Brain microvascular endothelial cell (primary cell): ENCODE measurements around the gene GNPTAB.

Experiments
- DNase-seq: peaks from one replicate; pipeline ENCODE4 v3.0.0-alpha.2; 2020
- H3K27ac ChIP-seq: fragments of 250-450 bp; sonication (Bioruptor Pico); 2 replicates; pipeline ENCODE4 v1.5.1; 2020; ENCODE audit warnings: mild to moderate bottlenecking, moderate library complexity
- H3K27me3 ChIP-seq: fragments of 250-450 bp; sonication (Bioruptor Pico); replicated peaks from 2 replicates; pipeline ENCODE4 v1.5.1; 2020; ENCODE audit warnings: mild to moderate bottlenecking
- H3K36me3 ChIP-seq: fragments of 250-450 bp; sonication (Bioruptor Pico); replicated peaks from 2 replicates; pipeline ENCODE4 v1.5.1; 2020; ENCODE audit warnings: mild to moderate bottlenecking
- H3K4me3 ChIP-seq: 2 replicates; pipeline ENCODE4 v1.5.1; 2011; ENCODE audit warnings: low read depth, mild to moderate bottlenecking, control low read depth, low read length, moderate library complexity
- in situ Hi-C: cut with HindIII; loops from 2 replicates; pipeline ENCODE4 v1.10.0; 2017; ENCODE audit warnings: low sequenced_read_pairs, low pct_ligation_motif_present
- TF ChIP-seq, protein P1 (sequence below): IDR thresholded peaks from 2 replicates; pipeline ENCODE4 v1.5.1; 2011; ENCODE audit warnings: low read depth, mild to moderate bottlenecking, moderate library complexity, low read length, control low read depth, inconsistent platforms; ENCODE audit errors: missing control alignments

GNPTAB gene

DNA sequence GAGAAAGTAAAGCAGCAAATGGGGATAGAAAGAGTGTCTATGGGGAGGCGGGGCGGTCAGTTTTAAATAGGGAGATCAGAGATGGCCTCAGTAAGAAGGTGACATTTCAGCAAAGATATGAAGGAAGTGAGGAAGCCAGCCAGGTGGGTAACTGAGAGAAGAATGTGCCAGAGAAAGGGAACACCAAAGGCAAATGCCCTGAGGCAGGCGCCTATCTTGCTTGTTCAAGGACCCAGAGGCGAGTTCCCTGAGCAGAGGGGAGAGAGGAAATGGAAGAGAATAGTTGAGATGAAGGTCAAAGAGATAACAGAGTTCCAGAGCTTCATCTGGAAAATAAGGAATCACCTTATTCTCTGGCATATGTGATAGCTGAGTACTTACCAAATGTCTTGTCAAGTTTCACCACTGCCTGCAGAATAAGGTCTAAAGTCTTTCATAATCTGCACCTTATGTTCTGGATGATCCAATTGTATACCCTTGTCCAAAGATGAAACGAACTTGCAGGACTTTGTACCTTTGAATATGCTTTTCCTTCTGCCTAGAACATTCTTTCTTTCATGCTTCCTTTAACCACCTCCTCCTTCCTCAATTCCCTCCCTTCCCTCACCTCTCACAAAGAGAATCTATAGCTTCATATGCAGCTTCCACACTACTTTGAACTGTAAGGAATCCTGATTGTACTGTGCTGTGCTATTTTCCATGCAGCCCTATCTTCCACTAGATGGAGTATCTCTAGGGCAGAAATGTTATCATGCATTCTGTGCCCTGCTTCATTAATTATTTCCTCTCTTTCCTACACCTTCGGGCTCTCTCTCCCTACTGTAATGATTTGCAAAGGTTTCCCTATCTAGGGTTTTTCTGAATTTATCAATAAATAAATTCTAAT lies 38.5 kb downstream of the GNPTAB start:
- in situ Hi-C loops, result no loop called here
- Histone ChIP-seq H3K27me3 (no peaks in the 10 kb centered on the region), H3K36me3 (peaks cover 2% of the 10 kb centered on the region), H3K27ac (peak overlapping the region; percentile 89), H3K4me3 (no peak overlapping the region)
- DNase-seq, result no peak
- TF ChIP-seq, protein P1, sequence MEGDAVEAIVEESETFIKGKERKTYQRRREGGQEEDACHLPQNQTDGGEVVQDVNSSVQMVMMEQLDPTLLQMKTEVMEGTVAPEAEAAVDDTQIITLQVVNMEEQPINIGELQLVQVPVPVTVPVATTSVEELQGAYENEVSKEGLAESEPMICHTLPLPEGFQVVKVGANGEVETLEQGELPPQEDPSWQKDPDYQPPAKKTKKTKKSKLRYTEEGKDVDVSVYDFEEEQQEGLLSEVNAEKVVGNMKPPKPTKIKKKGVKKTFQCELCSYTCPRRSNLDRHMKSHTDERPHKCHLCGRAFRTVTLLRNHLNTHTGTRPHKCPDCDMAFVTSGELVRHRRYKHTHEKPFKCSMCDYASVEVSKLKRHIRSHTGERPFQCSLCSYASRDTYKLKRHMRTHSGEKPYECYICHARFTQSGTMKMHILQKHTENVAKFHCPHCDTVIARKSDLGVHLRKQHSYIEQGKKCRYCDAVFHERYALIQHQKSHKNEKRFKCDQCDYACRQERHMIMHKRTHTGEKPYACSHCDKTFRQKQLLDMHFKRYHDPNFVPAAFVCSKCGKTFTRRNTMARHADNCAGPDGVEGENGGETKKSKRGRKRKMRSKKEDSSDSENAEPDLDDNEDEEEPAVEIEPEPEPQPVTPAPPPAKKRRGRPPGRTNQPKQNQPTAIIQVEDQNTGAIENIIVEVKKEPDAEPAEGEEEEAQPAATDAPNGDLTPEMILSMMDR, result peak; percentile 56

DNA sequence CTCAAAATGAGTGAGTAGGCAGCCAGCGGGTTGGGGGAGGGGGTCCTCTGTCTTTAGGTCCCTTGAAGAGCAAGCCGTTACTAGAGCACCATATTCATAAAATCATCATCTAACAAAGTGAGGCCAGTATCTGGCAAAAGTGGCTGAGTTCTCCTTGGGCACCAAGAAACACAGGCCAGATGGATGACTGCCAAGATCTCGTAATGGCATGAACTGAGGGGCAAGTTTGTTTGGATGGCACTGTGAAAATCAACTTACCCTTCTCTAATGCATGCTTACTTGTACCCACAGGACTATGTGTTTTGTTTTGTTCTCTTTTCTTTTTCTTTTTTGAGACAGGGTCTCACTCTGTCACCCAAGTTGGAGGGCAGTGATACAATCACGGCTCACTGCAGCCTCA lies 41.6 kb downstream of the GNPTAB start:
- H3K27me3 ChIP-seq, result no peaks in the 10 kb centered on the region
- H3K4me3 ChIP-seq, result no peak overlapping the region
- TF ChIP-seq, protein P1, result no peak
- in situ Hi-C loops, result no loop called here
- no peak overlapping the region for H3K27ac ChIP-seq
- H3K36me3 ChIP-seq, result peaks cover 2% of the 10 kb centered on the region
- no peak for DNase-seq

DNA sequence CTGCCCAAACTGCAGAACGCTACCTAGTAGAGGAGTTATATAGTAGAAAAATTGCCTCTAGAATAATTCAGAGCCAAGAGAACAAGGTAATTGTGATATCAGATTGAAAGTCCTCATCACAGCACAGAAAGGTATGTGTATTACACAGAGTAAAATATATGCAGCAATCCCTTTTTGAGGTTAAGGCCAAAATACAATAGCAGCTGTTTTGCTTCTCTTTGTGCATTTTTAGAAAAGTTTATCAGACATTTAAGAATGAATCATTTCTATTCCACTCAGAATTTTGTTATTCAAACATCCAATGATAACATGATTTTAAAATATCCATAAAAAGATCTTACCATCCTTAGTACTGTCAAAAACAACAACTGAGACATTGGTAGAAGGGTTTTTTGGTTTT lies 45.1 kb downstream of the GNPTAB start:
- DNase-seq, result no peak
- H3K4me3 ChIP-seq, result no peak overlapping the region
- TF ChIP-seq, protein P1, result no peak
- peaks cover 2% of the 10 kb centered on the region for H3K36me3 ChIP-seq
- no peaks in the 10 kb centered on the region for H3K27me3 ChIP-seq
- H3K27ac ChIP-seq, result no peak overlapping the region
- in situ Hi-C loops, result no loop called here

DNA sequence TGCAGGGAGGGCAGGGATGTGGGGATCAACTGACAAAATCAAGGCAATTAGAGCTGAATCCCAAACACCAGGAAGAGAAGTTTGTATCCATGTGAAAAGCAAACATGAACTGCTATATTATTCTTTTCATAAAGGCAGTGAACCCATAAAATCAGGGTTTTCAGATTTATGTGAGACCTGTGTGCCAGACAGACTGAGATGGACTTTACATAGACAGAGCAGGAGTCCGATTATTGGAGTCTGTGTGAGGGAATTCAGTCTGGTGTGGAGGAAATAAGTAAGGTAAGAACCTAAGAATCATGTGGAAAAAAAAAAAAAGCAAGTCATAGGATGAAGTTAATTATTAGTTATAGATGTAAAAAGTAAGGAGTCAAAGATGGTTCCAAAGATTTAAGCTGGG lies 46.4 kb downstream of the GNPTAB start:
- DNase-seq, result no peak
- TF ChIP-seq, protein P1, result no peak
- Histone ChIP-seq H3K4me3 (no peak overlapping the region), H3K36me3 (no peaks in the 10 kb centered on the region), H3K27me3 (no peaks in the 10 kb centered on the region), H3K27ac (no peak overlapping the region)
- in situ Hi-C loops, result no loop called here

DNA sequence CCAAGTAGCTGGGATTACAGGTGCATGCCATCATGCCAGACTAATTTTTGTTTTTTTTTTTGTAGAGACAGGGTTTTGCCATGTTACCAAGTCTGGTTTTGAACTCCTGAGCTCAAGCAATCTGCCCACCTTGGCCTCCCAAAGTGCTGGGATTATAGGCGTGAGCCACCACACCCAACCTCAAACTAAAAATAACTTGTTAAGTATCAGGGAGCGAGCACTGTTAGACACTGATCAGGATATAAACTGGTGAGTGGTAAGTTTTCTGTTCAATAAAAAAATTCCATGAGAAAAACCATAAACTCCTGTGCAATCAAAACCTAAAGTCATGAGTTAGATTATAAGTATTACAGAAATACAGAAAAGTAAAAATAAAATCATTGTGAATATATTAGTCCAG lies 46.9 kb downstream of the GNPTAB start:
- H3K4me3 ChIP-seq, result no peak overlapping the region
- TF ChIP-seq, protein P1, result no peak
- no peaks in the 10 kb centered on the region for H3K27me3 ChIP-seq
- DNase-seq, result no peak
- H3K27ac ChIP-seq, result no peak overlapping the region
- no peaks in the 10 kb centered on the region for H3K36me3 ChIP-seq
- in situ Hi-C loops, result no loop called here
